KG1 (cell line): Measurements from ENCODE around the gene RPS6KB1.
"Not testable (repeated sequence)": the region's sequence is repeated elsewhere in the genome, so short reads cannot be mapped to it uniquely, and the experiment has no call there.

Source experiments
- DNase-seq: peaks from one replicate; lab custom pipeline; 2025; lab: John Stamatoyannopoulos, UW

RPS6KB1 gene

GRCh38 chr17:59892924-59893675 is at the start of gene RPS6KB1, which contains the start of gene TUBD1:
Gene RPS6KB1, plus strand, starts transcription at chr17:59893121. Its CDS starts 64 bp downstream, at chr17:59893185.
Gene TUBD1, minus strand, starts transcription at chr17:59892943. Its CDS starts 1,941 bp downstream, at chr17:59891002.
- DNase-seq = peak; percentile 86

DNA sequence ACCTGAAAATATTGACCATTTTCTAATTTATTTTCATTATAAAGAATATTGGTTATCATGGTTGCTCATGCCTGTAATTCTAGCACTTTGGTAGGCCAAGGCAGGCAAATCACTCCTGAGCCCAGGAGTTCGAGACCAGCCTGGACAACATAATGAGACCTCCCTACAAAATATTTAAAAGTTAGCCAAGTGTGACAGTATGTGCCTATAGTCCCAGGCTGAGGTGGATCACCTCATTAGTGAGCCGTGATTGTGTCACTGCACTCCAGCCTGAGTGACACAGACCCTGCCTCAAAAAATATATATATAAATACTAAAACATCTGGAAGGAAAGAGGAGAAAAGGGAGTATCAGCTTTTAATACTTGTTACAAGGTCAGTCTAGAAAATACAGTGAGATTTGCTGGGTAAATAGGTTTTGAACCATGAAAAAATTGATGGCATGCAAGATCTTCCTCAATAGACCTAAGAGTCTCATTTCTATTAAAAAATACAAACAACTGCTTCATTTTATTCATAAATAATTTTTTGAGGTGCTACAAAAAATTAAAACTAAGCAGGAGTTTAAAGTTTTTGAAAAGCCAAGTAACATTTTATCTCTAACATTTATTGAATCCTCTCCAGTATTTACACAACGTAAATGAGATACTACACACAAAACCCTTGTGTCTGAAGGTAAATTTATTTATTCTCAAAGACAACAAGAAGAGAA is 47.9 kb upstream of the RPS6KB1 start:
- DNase-seq = no peak

- no peak for DNase-seq
These were observed 47.1 kb upstream of the RPS6KB1 start for GRCh38 chr17:59845595-59846393.

DNA sequence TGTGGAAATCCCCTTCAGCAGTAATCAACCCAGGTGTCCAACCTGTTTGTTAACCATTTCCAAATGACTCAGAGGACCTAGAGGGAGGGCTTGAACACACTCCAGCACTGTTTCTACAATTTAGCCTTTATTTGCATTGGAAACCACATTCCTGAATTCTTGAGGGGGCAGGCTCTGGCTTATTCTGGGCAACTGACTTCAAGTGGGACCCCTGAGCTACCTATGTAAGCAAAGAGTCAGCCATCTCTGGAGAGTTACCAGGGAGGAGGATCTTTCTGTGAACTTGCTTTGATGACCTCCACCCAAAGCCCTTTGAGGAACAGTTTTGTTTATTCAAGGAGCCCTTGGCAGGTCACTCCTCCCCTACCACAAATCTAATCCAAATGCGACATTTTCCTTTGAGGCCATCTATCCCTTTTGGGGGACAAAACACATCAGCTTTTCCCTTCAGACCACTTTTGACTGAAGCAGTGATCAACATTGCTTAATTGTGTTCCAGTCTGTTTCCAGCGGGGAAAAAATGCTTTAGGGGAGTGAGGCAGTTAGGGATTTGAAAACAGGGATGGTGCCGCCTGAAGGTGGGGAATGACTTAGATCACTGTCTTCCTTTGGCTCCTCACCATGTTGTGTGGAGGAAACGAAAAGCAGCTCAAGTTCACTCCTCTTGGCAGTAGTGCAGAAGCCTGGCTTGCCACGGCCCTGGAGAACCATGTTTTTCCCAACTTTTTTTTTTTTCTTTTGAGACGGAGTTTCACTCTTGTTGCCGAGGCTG is 46.3 kb upstream of the RPS6KB1 start:
- DNase-seq = no peak

DNA sequence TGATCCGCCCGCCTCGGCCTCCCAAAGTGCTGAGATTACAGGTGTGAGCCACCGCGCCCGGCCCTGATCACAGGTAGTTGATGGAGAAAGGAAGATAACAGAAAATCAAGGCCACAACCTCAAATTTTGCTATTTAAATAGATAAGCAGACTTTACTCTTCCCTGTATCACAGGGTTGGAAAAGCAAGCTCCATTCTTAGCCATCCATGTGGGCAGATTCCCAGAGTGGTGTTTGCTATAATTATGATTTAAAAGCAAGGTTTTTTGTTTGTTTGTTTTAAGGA is 44.6 kb upstream of the RPS6KB1 start:
- DNase-seq = no peak

GRCh38 chr17:59848778-59849177 is 44.1 kb upstream of the RPS6KB1 start:
- DNase-seq = no peak

GRCh38 chr17:59850311-59850710 is 42.6 kb upstream of the RPS6KB1 start:
- not testable (repeated sequence) for DNase-seq

DNA sequence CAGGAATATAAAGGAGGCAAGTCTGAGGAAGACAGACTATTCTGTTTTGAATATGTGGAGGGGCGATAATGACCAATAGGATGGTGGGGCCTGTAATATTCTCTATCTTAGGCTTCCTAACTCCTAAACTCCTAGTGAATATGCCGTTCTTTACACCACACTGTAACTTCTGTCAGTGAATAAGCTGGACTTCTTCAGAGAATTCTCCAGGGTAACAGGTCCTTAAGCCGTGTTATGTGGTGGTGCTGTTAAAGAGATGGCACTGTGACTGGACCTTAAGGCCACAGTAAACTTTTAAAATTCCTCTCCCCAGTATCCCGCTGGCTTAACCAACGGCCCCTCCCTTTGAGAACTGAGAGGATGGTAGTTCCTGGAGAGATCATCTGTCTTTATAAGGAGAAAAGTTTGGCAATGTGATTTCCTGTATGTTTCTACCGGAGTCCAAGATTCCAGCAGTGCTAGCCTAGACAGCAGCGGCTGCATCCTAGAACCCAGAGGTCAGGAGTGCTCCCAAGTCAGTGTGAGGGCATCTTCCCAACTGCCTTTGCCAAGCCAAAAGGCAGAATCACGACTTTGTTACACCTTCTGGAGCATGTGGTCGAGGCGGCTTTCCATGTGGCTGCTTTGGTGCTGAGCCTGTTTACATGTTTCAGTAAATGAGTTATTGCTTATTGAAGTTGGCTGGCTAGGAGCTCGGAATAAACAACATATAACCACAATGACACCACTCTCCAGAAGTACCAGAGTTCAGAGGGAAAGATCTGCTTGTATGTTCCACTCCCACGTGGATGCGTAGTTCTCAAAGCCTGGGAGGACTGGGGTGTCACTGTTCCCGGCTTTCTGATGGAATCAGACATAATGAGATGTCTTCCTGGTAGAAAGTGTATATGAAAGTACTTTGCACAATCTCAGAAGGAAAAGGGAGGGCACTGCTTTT is 41.2 kb upstream of the RPS6KB1 start:
- no peak for DNase-seq

DNA sequence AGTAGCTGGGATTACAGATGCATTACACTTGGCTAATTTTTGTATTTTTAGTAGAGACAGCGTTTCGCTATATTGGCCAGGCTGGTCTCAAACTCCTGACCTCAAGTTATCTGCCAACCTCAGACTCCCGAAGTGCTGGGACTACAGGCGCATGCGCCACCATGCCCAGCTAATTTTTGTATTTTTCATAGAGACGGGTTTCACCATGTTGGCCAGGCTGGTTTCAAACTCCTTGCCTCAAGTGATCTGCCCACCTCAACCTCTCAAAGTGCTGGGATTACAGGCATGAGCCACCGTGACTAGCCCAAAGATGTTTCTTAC is 40.1 kb upstream of the RPS6KB1 start:
- not testable (repeated sequence) for DNase-seq

- no peak for DNase-seq
These were observed 39.6 kb upstream of the RPS6KB1 start for GRCh38 chr17:59853168-59853918.

GRCh38 chr17:59853919-59854729 is 38.8 kb upstream of the RPS6KB1 start:
- DNase-seq = not testable (repeated sequence)

- DNase-seq = no peak
These were observed 35.8 kb upstream of the RPS6KB1 start for GRCh38 chr17:59856859-59857794.

GRCh38 chr17:59858167-59858816 is 34.6 kb upstream of the RPS6KB1 start:
- no peak for DNase-seq

- DNase-seq = no peak
These were observed 34.0 kb upstream of the RPS6KB1 start for GRCh38 chr17:59858932-59859331.

- no peak for DNase-seq
These were observed 33.4 kb upstream of the RPS6KB1 start for GRCh38 chr17:59859444-59860025.

DNA sequence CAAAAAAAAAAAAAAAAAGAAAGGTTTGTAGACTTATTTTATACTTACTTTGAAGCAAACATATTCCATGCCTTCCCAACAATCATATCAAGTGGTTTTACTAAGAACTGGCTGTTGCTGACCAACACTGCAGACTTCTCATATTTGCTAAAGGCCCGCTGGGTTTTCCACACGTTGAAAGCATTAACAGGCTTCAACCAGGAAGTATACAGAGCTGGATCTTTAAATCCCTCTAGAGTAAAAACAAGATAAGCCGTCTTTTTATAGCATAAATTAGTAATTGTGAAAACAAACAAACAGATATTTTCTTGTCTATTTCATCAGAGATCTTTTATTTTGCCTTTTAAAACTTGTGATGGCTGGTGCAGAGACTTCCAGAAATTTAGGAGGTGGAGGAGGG is 29.3 kb upstream of the RPS6KB1 start:
- no peak for DNase-seq

GRCh38 chr17:59869941-59870218 is 23.0 kb upstream of the RPS6KB1 start:
- no peak for DNase-seq

DNA sequence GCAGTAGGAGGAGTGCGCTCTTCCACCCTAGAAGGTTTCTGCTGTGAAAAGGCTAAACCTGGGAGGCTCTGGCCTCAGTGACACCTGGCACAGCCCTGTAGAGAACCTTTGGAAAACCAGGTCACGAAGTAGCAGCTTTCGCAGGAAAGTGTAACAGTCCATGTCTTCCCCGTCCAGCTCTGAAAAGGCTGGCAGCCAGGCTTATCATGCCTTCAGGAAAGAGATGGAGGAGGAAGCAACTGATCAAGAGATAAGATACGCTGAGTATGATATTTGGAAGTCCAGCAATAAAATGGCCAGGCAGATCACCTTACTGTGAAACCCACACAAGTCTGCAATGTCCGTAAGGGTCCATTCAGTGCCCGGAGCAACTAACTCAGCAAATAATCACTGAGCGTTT is 22.4 kb upstream of the RPS6KB1 start:
- no peak for DNase-seq
